Globus pallidus (tissue), 1 donor: ENCODE data around the gene LDLR.
A peak's percentile ranks its signal among the peaks of the same experiment; 100 is the strongest.
"Not testable (repeated sequence)": the region's sequence is repeated elsewhere in the genome, so short reads cannot be mapped to it uniquely, and the experiment has no call there.

Source experiments
- DNase-seq: peaks from one replicate; pipeline ENCODE4 v3.0.0-alpha.2; 2015; ENCODE audit warnings: low spot score

LDLR gene

DNA sequence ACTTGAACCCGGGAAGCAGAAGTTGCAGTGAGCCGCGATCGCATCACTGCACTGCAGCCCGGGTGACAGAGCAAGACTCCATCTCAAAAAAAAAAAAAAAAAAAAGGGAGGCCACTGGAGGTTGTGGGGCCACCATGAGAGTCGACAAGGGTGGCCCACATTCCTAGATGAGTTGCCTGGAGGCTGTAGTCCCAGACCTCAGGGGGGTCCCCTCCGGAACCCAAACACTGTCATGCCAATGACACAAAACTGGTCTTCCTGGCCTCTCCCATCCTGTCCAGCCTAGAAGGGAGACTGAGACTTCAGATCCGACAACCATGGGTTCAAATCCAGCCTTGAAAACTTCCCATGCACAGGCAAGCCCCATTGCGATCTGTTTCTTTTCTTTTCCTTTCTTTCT, 51.6 kb downstream of the LDLR start:
- DNase-seq: no peak

DNA sequence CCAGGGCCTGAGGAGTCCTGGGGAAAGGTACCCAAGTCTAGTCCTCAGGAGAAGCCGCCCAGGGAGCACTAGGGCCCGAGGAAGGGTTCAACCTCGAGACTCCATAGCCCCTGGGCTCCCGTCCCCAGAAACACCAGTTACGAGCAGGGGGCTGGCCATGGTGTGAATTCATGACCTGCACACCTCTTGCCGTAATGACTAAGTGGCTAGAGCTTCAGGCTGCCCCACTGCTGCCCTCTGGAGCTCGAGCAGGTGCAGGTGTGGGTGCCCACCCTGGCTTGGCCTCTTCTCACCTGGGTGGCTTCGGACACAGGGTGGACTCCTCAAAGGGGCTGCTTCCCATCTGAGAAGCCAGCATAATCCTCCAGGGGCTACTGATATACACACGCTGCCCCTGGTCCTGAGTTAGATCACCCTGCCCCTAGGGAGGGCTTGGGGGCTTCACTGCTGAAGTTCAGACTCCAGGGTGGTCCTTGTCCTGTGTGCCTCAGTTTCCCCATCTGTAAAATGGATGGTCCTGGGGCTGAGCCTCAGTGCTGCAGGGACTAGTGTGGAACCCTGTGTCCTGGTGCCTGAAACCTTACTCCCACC, 52.8 kb downstream of the LDLR start:
- DNase-seq: no peak

DNA sequence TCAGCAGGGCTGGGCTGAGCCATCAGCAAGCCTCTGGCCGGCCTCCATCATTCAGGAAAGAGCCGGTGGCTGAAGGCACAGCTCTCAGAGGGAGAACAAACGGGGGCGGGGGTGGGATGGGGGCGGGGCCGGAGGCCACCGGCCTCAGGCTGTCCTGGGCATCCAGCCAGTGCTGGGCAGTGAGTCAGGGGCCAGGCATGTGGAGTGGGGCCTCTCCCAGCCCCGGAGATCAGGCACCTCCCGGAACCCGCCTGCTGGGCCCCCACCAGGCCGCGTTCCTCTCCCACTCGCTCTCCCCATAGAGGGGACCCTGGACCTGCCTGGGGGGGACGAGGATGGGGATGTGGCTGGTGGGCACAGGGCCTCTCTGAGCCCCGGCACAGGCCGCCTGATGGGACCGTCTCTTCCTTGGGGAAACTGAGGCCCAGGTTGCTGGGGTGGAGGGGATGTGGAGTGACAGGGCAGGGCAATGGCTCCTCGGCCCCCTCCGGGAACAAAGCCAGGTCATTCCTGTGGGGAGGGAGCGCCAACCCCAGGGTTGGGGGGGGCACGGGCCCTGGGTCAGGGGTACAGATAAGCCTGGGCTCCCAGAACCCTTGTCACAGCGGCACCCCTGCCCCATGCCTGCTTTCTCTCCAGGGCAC, 53.4 kb downstream of the LDLR start:
- DNase-seq: no peak

DNA sequence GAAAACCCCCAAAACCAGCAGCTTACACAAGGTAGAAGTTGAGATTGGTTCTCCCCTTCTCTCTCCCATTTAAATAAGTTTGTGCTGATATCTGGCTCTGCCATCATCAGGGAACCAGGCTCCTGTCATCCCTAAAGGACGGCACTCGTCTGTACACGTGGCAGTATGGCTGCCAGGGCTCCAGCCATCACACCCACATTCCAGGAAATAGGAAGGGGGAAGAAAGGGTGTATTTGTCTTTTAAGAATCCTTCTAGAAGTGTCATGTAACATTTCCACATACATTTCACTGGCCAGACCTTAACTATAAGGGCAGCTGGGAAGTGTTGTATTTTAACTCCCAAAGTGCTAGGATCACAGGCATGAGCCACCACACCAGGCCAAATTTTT, 56.3 kb downstream of the LDLR start:
- no peak for DNase-seq

DNA sequence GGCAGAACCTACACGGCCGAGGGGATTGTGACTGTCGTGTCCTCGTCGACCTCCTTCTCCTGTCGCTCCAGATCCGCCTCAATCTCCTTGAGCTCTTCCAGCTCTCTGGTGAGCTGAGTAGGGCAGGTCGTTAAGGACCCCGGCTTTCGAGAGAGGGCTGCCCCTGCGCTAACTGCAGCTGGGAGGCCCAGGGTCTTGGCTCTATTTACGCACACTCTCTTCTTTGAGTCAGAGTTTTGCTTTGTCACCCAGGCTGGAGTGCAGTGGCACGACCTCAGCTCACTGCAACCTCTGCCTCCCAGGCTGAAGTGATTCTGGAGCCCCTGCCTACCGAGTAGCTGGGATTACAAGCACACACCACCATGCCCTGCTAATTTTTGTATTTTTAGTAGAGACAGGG, 58.7 kb downstream of the LDLR start:
- no peak for DNase-seq

DNA sequence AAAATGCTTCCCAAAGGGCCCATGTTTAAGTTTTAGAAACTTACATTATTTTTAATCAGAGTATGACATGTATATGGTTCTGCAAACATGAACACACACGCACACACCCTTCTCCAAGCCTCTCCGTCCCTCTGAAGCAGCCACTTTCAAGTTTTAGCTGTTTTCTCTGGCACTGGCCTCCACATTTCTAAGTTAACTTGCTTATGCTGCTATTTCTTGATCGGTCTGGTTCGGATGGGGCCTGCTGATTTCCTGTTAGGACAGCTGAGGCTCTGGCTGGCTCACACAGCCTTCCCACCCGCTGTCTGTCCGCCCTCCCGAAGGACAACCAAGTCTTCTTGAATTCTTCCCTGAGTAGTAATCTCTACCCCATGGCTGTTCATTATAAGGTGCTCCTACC, 61.9 kb downstream of the LDLR start:
- no peak for DNase-seq

DNA sequence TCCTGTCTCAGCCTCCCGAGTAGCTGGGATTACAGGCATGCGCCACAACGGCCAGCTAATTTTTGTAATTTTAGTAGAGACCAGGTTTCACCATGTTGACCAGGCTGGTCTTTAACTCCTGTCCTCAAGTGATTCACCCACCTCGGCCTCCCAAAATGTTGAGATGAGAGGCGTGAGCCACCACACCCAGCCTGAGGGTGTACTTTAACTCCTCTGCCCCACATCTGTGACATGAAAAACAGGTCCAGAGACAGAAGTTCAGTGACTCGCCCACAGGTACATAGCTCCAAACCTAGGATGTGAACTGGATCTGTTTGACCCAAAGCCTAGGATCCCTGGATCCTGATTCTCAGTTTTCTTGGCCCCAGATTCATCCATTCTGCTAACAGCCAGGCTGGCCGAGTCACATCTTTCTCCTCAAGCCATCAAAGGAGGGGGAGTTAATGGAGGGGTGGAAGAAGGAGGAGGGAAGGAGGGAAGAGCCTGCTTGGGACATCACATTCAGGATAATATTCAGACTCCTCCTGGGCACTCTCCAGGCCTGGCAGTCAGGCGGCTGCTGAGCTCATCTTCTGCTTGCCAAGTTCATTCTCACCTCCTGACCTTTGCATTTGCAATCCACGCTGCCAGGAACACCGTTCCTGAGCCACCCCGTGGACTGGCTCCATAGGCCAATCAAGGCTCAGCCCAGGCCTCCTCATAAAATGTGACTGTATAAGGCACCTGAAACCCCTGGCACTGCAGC, 63.2 kb downstream of the LDLR start:
- no peak for DNase-seq

DNA sequence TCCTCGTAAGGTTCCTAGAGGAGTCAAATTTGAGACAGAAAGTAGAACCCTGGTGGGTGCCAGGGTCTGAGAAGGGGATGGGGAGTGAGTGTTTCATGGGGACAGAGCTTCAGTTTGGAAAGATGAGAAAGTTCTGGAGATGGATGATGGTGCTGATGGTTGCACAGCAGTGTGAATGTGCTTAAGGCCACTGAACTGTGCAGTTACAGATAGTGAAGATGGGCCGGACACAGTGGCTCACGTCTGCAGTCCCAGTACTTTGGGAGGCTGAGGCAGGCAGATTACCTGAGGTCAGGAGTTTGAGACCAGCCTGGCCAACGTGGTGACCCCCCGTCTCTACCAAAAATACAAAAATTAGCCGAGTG, 65.4 kb downstream of the LDLR start:
- DNase-seq: no peak

DNA sequence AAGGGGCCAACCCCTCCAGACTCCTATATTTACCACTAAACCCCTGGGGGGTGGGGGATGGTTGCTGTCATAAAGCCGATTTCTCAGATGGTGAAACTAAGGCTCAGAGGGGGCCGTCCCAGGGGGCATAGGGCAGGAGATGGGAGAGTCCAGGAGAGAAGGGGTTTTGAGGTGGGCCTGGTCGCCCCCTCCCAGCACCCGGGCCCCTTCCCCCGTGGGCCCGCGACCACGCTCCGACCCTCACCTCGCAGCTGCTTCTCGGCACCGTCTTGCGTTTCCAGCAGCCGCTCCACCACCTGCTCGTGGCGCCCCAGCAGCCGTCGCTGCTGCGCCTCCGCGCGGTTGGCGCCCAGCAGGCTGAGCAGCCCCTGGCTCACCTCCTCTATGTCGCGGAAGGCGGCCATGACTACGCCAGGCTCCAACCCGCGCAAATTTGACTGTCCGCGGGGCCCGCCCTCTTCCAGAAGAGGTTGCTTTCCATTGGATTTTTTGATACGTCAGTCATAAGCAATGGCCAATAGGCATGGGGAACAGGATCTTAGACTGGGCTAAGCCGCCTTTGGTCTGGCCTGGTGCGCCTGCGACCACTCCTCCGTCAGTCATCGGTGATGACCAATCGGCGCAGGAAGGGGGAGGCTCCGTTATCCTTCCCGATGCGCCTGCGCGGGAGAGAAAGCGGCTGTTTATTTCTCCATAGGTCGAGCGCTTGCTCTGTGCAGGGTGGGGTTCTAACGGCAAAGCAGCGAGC, 66.3 kb downstream of the LDLR start, which contains the start of gene SPC24:
Gene SPC24, minus strand, starts transcription at position 410 of the 748 bp plus-strand sequence. Its CDS starts 6 bp downstream, at position 404.
- DNase-seq: peak; percentile 98

DNA sequence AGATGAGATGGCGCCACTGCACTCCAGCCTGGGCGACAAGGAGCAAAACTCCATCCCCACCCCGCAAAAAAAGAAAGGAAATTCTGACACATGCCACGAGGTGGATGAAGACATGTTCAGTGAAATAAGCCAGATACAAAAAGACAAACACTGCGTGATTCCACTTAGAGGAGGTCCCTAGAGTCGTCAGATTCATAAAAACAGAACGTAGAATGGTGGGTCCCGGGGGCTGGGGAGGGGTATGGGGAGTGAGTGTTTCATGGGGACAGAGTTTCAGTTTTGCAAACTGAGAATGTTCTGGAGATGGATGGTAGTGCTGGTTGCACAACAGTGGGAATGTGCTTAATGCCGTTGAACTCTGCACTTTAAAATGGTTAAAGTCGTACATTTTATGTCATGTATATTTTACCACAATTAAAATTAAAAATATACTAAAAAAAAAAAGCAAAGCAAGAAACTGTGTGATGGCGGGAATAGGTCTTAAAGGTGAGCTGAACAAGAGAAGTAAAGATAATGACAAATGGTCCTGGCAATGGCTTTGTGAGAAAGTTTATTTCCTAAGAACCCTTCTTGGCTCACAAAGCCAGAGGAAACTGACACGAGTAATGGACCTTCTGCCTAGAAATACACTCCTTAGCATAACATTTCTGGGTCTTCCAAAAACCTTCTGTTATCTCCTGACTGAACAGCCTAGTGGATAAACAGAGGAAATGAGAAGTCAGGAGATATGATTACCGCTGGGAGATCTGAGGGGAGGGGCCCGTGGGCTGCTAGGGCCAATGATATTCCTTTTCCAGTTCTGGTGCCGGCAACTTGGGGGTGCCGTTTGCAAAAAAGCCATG, 70.6 kb downstream of the LDLR start:
- DNase-seq: no peak

DNA sequence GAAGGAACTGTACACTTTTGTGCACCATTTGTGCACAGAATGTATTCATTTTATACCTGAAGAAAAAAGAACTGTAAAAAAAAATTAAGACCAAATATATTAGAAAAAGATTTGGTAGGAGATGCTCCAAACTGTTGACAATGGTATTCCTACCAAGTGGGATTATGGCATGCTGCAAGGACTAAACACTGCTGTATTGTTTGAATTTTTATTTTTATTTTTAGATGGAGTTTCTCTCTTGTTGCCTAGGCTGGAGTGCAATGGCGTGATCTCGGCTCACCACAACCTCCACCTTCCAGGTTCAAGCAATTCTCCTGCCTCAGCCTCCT, 71.1 kb downstream of the LDLR start:
- not testable (repeated sequence) for DNase-seq

DNA sequence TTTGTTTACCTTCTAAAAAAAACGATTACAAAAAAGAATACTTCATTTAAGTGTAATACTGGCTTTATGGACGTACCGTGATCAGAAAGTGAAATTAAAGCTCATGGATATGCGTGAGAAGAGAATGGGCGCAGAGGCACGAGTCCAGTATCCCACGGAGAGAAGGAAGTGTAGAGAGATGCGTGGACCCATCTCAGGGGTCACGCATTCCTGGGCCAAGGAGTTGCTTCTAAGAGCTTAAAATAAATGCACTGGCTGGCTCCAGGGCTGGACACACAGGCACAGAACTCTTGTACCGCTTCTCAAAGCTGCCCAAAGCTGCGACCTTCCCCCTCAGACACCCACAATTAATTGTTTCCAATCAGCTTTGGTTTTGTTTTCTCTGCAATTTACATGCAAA, 75.0 kb downstream of the LDLR start:
- DNase-seq: no peak

DNA sequence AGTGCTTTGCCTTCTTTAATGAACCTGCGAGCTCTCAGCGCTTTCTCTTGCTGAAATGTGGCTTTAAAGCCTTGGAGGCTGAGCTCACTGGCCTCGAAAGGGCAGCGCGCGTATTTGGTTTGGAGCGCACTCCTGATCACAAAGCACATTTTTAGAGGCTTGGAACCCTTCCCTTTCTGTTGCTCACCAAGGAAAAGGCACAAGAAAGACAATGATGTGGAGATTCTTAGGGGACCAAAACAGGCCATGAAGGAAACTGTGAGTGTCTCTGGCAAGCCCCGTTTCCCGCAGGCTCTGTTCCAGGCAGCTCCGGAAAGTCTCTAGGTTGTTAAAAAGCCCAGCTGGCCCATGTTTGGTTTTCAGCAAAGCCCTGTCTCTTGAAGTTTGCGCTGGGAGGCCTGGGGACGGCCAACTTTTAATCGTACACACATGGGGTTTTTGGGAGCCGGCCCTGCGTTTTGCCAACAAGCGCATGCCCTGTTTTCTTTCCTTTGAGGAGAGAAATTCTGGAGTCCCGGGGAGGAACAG, 75.7 kb downstream of the LDLR start:
- DNase-seq: peak; percentile 62

DNA sequence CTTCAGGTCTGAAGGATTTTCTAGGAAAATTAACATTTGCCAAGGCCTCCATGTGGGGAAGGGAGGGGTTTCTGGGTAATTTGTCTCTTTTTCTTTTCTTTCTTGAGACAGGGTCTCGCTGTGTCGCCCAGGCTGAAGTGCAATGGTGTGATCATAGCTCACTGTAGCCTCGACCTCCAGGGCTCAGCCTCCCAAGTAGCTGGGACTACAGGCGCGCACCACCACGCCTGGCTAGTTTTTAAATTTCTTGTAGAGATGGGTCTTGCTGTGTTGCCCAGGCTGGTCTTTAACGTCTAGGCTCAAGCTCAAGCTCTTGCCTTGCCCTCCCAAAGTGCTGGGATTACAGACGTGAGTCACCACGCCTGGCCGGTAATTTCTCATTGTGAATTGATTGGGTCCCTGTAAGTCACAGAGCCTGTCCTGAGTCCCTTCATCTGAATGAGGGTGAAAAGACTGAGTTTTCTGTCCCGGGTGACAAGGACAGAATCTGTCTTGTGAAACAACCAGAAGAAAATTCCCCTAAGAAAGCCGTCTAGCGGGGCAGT, 76.3 kb downstream of the LDLR start:
- DNase-seq: no peak

DNA sequence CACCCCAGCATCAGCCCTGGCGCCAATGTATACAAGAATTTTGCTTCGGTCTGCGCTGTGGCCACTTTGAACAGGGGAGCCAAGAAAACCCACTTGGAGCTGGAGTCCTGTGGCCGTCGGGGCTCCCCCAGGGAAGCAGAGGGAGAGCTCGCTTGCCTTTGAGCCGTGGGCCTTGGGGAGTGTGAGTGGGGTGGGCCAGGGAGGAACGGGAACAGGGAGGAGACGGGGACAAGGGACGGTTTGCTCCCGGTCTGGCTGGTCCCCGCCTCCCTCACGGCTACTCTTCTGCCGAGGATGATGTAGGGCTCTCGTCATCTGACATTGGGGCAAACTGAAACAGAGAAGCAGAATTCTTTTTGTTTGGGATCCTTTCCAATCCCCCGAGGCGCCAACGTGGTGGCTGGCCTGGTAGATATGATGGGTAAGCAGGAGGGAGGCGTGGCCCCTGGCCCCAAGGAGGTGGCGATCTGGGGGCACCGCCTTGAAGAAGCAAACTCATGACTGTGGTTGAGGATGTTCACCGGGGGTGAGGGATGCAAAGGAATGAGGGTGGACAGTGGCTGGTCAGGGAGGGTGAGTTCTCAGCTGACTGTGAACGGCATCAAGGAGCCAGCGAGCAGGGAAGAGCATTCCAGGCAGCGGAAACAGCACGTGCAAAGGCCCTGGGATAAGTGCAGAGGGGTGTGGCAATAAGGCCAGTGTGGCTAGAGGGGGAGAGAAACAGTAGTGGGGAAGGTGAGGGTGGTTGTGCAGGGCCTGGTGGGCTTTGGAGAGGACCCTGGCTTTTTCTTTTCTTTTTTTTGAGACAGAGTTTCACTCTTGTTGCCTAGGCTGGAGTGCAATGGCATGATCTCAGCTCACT, 77.2 kb downstream of the LDLR start:
- no peak for DNase-seq

DNA sequence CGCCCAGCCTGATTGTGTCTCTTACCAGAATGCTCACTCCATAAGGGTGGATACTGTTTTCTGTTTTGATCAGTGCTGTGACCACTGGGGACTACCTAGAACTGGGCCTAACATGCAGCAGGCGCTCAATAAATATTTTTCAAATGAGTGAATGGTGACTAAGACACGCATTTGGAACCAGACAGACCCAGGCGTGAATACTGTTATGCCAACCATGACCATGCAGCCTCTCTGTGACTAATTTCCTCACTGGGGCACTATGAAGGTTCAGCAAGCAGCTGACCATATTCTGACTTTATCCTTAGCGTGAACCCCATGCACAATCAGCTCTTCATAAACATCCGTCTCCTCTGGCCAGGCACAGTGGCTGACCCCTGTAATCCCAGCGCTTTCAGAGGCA, 79.3 kb downstream of the LDLR start:
- no peak for DNase-seq

DNA sequence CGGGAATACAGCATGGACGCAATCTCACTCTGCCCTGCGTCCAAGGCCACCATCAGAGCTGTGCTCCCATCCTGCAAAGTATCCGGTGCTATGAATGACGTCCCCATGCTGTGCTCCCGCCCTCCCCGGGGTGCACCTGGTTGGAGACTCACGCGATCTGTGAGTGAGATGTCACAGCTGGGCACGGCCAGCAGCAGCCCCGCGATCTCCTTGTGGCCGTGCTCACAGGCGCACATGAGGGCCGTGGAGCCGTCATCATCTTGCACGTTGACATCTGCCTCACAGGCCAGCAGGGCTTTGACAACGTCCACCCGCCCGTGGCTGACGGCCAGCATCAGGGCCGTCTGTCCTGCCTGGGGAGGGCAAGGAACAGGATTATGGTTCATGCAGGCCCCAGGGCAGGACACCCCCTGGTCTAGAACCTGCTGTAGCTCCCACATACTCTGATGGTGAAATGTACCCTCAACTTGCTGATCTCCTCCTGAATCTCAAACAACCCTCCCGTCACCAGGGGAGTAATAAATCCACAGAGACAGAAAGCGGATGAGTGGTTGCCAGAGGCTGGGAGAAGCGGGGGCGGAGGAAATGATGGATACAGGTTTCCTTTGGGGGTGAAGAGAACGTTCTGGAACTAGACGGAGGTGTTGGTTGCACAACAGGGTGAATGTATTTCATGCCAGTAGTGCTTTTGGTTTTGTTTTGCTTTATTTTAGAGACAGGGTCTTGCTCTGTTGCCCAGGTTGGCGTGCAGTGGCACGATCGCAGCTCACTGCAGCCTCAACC, 80.8 kb downstream of the LDLR start:
- DNase-seq: no peak

DNA sequence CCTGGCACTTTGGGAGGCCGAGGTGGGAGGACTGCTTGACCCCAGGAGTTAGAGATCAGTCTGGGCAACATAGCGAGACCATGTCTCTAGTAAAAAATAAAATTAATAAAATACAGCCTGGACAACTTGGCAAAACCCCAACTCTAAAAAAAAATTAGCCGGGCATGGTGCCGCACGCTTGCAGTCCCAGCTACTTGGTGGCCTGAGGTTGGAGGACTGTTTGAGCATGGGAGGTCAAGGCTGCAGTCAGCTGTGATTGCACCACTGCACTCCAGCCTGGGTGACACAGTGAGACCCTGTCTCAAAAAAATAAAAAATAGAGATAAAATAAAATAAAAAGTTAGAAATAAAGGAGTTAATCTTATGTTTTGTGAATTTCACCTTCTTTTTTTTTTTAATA, 81.9 kb downstream of the LDLR start:
- no peak for DNase-seq

DNA sequence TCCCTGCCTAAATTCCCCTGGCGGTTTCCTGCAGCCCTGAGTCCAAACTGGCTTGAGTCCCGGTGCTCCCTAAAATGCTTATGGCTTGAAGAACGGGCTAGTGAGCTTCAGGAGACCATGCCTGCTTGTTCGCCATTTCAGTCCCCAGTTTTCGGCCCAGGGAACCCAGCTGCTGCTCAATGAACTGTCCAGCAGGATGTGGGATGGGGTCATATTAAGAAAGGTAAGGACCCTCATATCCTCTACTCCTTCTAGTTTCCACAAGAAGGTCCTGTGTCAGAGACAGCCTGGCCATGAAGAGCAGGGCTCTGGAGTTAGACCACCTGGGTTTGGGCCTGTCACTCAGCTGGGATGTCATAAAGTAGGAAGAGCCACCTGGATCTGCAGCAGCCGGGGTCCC, 83.3 kb downstream of the LDLR start:
- DNase-seq: no peak
